H1 (cell line): ENCODE data around the gene NYAP2.

ENCODE experiments used
- POLR2A ChIP-seq, 2 experiments: IDR thresholded peaks; 1 replicate in 1 of 2; 2 replicates in 1 of 2; pipeline ENCODE4 v1.6.1; 2011; ENCODE audit warnings: low read depth in 2 of 2, low read length in 2 of 2, mild to moderate bottlenecking in 2 of 2; ENCODE audit errors: control extremely low read depth in 1 of 2
- SP4 ChIP-seq: IDR thresholded peaks from 2 replicates; pipeline ENCODE4 v1.6.1; 2012; ENCODE audit warnings: low read length, inconsistent platforms
- TF ChIP-seq, protein P1 (sequence below), 3 experiments: IDR thresholded peaks; 1 replicate in 2 of 3; 2 replicates in 1 of 3; pipeline versions ENCODE4 v1.5.1 to v1.6.1; 2011; ENCODE audit warnings: low read length in 3 of 3, mild to moderate bottlenecking in 3 of 3, inconsistent platforms in 2 of 3, low read depth in 1 of 3, moderate library complexity in 1 of 3; ENCODE audit not compliant: insufficient read depth in 1 of 3; ENCODE audit errors: control extremely low read depth in 1 of 3
- TF ChIP-seq, protein P2 (sequence below): IDR thresholded peaks from 2 replicates; pipeline ENCODE4 v1.6.1; 2012; ENCODE audit warnings: inconsistent platforms

DNA sequence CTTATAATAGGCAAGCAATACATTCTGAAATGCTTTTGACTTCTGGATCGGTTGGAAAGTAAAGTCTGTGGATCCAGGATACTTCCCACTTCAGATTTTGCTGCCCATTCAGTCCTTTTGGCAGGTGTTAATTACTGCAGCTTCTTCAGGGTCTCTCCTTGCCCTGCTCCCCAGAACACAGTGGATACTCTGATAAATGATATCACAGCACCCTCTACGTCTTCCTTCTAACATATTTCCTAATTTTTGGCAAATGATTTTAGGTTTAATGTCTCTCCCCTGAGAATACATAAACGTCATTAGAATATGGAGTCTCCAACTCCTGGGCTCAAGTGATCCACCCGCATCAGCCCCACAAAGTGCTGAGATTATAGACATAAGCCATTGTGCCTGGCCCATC, 249.8 kb downstream of the NYAP2 start:
- TF ChIP-seq POLR2A (IDR thresholded peaks at IDR 0.05; ENCODE audit: control extremely low read depth in 1 of 2, low read depth in 2 of 2, low read length in 2 of 2) (no peak), SP4 (no peak)
- TF ChIP-seq, protein P1, sequence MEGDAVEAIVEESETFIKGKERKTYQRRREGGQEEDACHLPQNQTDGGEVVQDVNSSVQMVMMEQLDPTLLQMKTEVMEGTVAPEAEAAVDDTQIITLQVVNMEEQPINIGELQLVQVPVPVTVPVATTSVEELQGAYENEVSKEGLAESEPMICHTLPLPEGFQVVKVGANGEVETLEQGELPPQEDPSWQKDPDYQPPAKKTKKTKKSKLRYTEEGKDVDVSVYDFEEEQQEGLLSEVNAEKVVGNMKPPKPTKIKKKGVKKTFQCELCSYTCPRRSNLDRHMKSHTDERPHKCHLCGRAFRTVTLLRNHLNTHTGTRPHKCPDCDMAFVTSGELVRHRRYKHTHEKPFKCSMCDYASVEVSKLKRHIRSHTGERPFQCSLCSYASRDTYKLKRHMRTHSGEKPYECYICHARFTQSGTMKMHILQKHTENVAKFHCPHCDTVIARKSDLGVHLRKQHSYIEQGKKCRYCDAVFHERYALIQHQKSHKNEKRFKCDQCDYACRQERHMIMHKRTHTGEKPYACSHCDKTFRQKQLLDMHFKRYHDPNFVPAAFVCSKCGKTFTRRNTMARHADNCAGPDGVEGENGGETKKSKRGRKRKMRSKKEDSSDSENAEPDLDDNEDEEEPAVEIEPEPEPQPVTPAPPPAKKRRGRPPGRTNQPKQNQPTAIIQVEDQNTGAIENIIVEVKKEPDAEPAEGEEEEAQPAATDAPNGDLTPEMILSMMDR (IDR thresholded peaks at IDR 0.05; ENCODE audit: control extremely low read depth in 1 of 3, insufficient read depth in 1 of 3, low read depth in 1 of 3, low read length in 3 of 3) = no peak
- TF ChIP-seq, protein P2, sequence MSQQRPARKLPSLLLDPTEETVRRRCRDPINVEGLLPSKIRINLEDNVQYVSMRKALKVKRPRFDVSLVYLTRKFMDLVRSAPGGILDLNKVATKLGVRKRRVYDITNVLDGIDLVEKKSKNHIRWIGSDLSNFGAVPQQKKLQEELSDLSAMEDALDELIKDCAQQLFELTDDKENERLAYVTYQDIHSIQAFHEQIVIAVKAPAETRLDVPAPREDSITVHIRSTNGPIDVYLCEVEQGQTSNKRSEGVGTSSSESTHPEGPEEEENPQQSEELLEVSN = no peak
